ENCODE results near the gene NPIPB2.
"Not testable (repeated sequence)": the region's sequence is repeated elsewhere in the genome, so short reads cannot be mapped to it uniquely, and the experiment has no call there.

GRCh38 chr16:11953576-11953975 lies 11.7 kb upstream of the NPIPB2 start:
- TF ChIP-seq CTCF, POLR2A (IDR thresholded peaks at IDR 0.05): not testable (repeated sequence)

Measured in Peyer's patch (tissue), 4 donors.